ENCODE data around the gene RPS6KA5. TPM values are rescaled to one million over a fixed set of nuclear protein-coding genes. Genes with fewer than 3 reads are reported as not detected.
"Not testable (repeated sequence)": the region's sequence is repeated elsewhere in the genome, so short reads cannot be mapped to it uniquely, and the experiment has no call there.

RPS6KA5 gene
- total RNA-seq, 1 experiment from 2014 or later, result 3.8 TPM

GRCh38 chr14:90857866-90858265, 202.6 kb downstream of the RPS6KA5 start:
- no peak overlapping the region for H3K18ac ChIP-seq (ENCODE audit: insufficient read length, low read depth, low read length)
- H4K5ac ChIP-seq (ENCODE audit: insufficient read length, low read depth, low read length), result no peak overlapping the region
- H3K79me2 ChIP-seq (ENCODE audit: insufficient read depth, low read length), result no peaks in the 10 kb centered on the region
- H3K79me1 ChIP-seq (ENCODE audit: insufficient read depth, low read depth, low read length, poor library complexity, severe bottlenecking), result no peaks in the 10 kb centered on the region
- no CpG with 5 or more reads among the region's 6 CpGs for WGBS (ENCODE audit: extremely low coverage, insufficient read length, low lambda C conversion rate)
- H2BK12ac ChIP-seq (ENCODE audit: insufficient read length, low read depth, low read length), result no peak overlapping the region
- H3K27me3 ChIP-seq (ENCODE audit: insufficient read depth, low read length), result no peaks in the 10 kb centered on the region
- no peak overlapping the region for H2AFZ ChIP-seq (ENCODE audit: low read length)
- no peak overlapping the region for H2BK15ac ChIP-seq (ENCODE audit: low read depth, low read length)
- H2BK5ac ChIP-seq (ENCODE audit: insufficient read length, low read length), result no peak overlapping the region
- H4K8ac ChIP-seq (replicated peaks; ENCODE audit: insufficient read length, low read depth, low read length), result no peak overlapping the region
- no peak overlapping the region for H3K27ac Mint-ChIP-seq
- no peak overlapping the region for H3K56ac ChIP-seq (ENCODE audit: insufficient read length, low read depth, low read length)
- no peaks in the 10 kb centered on the region for H3K9me3 Mint-ChIP-seq
- no peaks in the 10 kb centered on the region; the same call in 1 of the 2 replicates for H3K27me3 Mint-ChIP-seq (ENCODE audit: low read depth)
- H3K9me3 ChIP-seq (ENCODE audit: control insufficient read depth, low read depth, low read length), result no peaks in the 10 kb centered on the region
- H3K4me1 Mint-ChIP-seq, result no peaks in the 10 kb centered on the region
- no peak overlapping the region for H3K23ac ChIP-seq (ENCODE audit: insufficient read length, low read depth, low read length)
- H3K36me3 Mint-ChIP-seq (ENCODE audit: insufficient read depth in 1 of 3, low read depth in 3 of 3), result no peaks in the 10 kb centered on the region
- no peak for DNase-seq
- no peak overlapping the region for H3K4me3 Mint-ChIP-seq
- no peak for TF ChIP-seq CTCF (conservative IDR thresholded peaks at IDR 0.05)
- no peak overlapping the region for H3K4me2 ChIP-seq (ENCODE audit: insufficient read depth, insufficient read length, low read length)
- H3K4me1 ChIP-seq (ENCODE audit: insufficient read depth, low read length), result no peaks in the 10 kb centered on the region
- H3K9ac ChIP-seq (ENCODE audit: extremely low read depth, insufficient read length, low read length), result no peak overlapping the region
- no peak overlapping the region for H2AK5ac ChIP-seq (ENCODE audit: insufficient read length, low read length)
- H2BK20ac ChIP-seq (ENCODE audit: low read depth, low read length, poor library complexity, severe bottlenecking), result no peak overlapping the region
- no peak overlapping the region for H3K27ac ChIP-seq (ENCODE audit: insufficient read length, low read depth, low read length)
- no peak overlapping the region for H3K4ac ChIP-seq (ENCODE audit: low read depth, low read length)
- no peak overlapping the region for H3T11ph ChIP-seq (ENCODE audit: low read length)
- H4K20me1 ChIP-seq (ENCODE audit: control insufficient read depth, insufficient read depth, insufficient read length), result no peaks in the 10 kb centered on the region
- no peak overlapping the region for H4K91ac ChIP-seq (ENCODE audit: insufficient read length, low read depth, low read length)
- no peak overlapping the region for H2BK120ac ChIP-seq (ENCODE audit: low read depth, low read length, poor library complexity, severe bottlenecking)
- H3K23me2 ChIP-seq (ENCODE audit: insufficient read length, low read depth, low read length, poor library complexity, severe bottlenecking), result no peaks in the 10 kb centered on the region
- no peak overlapping the region for H3K14ac ChIP-seq (ENCODE audit: insufficient read depth, low read length)

GRCh38 chr14:90856115-90856514, 204.3 kb downstream of the RPS6KA5 start:
- H4K5ac ChIP-seq (ENCODE audit: insufficient read length, low read depth, low read length); DNase-seq; H3K14ac ChIP-seq (ENCODE audit: insufficient read depth, low read length); H3K9me3 ChIP-seq (ENCODE audit: control insufficient read depth, low read depth, low read length); H2AK5ac ChIP-seq (ENCODE audit: insufficient read length, low read length); H2AFZ ChIP-seq (ENCODE audit: low read length); H4K8ac ChIP-seq (replicated peaks; ENCODE audit: insufficient read length, low read depth, low read length); H3K4me3 Mint-ChIP-seq; H4K91ac ChIP-seq (ENCODE audit: insufficient read length, low read depth, low read length); H3K18ac ChIP-seq (ENCODE audit: insufficient read length, low read depth, low read length); H3K27me3 Mint-ChIP-seq (ENCODE audit: low read depth); H3K79me2 ChIP-seq (ENCODE audit: insufficient read depth, low read length); H3K9ac ChIP-seq (ENCODE audit: extremely low read depth, insufficient read length, low read length); H3K4me2 ChIP-seq (ENCODE audit: insufficient read depth, insufficient read length, low read length); H2BK5ac ChIP-seq (ENCODE audit: insufficient read length, low read length); H3K79me1 ChIP-seq (ENCODE audit: insufficient read depth, low read depth, low read length, poor library complexity, severe bottlenecking); H3K27me3 ChIP-seq (ENCODE audit: insufficient read depth, low read length); H2BK20ac ChIP-seq (ENCODE audit: low read depth, low read length, poor library complexity, severe bottlenecking); H2BK15ac ChIP-seq (ENCODE audit: low read depth, low read length); H3K56ac ChIP-seq (ENCODE audit: insufficient read length, low read depth, low read length); H4K20me1 ChIP-seq (ENCODE audit: control insufficient read depth, insufficient read depth, insufficient read length); H3K9me3 Mint-ChIP-seq; H2BK12ac ChIP-seq (ENCODE audit: insufficient read length, low read depth, low read length); H3T11ph ChIP-seq (ENCODE audit: low read length); H3K36me3 Mint-ChIP-seq (ENCODE audit: insufficient read depth in 1 of 3, low read depth in 3 of 3); H3K4me1 ChIP-seq (ENCODE audit: insufficient read depth, low read length); H3K23ac ChIP-seq (ENCODE audit: insufficient read length, low read depth, low read length); H2BK120ac ChIP-seq (ENCODE audit: low read depth, low read length, poor library complexity, severe bottlenecking); H3K23me2 ChIP-seq (ENCODE audit: insufficient read length, low read depth, low read length, poor library complexity, severe bottlenecking); H3K4me1 Mint-ChIP-seq; H3K4ac ChIP-seq (ENCODE audit: low read depth, low read length); H3K27ac Mint-ChIP-seq; H3K27ac ChIP-seq (ENCODE audit: insufficient read length, low read depth, low read length): not testable (repeated sequence)
- WGBS (ENCODE audit: extremely low coverage, insufficient read length, low lambda C conversion rate), result no CpG with 5 or more reads among the region's 5 CpGs
